Lower lobe of right lung (tissue), 2 donors: ENCODE data around the gene PTGFRN. TPM values are rescaled to one million over a fixed set of nuclear protein-coding genes. Genes with fewer than 3 reads are reported as not detected.

ENCODE experiments used
- ATAC-seq, 2 donors: fragments of 200-7000 bp; cut with Tn5 transposase; one replicate each; pipeline ENCODE4 v1.9.1; 2020 to 2022; ENCODE audit warnings: mild to moderate bottlenecking in 2 of 2, moderate library complexity in 2 of 2
- DNase-seq: peaks from one replicate; pipeline ENCODE4 v3.0.0-alpha.2; 2020
- H3K27ac ChIP-seq: fragments of 200-600 bp; one replicate; pipeline ENCODE4 v1.8.0; 2022
- H3K27me3 ChIP-seq: fragments of 200-600 bp; one replicate; pipeline ENCODE4 v1.8.0; 2022; ENCODE audit warnings: low read depth
- H3K36me3 ChIP-seq: fragments of 200-600 bp; one replicate; pipeline ENCODE4 v1.8.0; 2022; ENCODE audit warnings: mild to moderate bottlenecking
- H3K4me1 ChIP-seq: fragments of 200-600 bp; one replicate; pipeline ENCODE4 v1.8.0; 2022
- H3K4me3 ChIP-seq: fragments of 200-600 bp; one replicate; pipeline ENCODE4 v1.8.0; 2022; ENCODE audit warnings: mild to moderate bottlenecking
- H3K9me3 ChIP-seq: fragments of 200-600 bp; one replicate; pipeline ENCODE4 v1.8.0; 2022
- intact Hi-C: fragments of 100-400 bp; cut with DNase I; formaldehyde crosslinking; loops from one replicate; pipeline ENCODE4 v1.11.0; 2022
- total RNA-seq: library from RNA; stranded (reverse); fragmentation: NEBNext Ultra II Directional; extraction: Animal tissue kit (Norgen Biotek cat#: 25700); gene quantifications from one replicate; pipeline ENCODE4 v1.2.1, GENCODE V29; 2021
- TF ChIP-seq, protein P1 (sequence below): fragments of 200-600 bp; IDR thresholded peaks from one replicate; pipeline ENCODE4 v1.8.0; 2022; ENCODE audit warnings: antibody characterized with exemption, mild to moderate bottlenecking
- donor health status: DM: no; HTN: yes; CAD: no; lungs with severe emphysema.

Gene PTGFRN
- total RNA-seq, 1 donor from 2014 or later: 31.1 TPM

DNA sequence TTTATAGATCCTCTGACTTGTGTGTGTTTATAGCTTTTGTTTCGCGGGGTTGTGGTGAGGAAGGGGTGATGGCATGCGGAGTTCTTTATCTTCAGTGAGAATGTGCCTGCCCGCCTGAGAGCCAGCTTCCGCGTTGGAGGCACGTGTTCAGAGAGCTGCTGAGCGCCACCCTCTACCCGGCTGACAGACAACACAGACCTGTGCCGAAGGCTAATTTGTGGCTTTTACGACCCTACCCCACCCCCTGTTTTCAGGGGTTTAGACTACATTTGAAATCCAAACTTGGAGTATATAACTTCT lies 77.5 kb downstream of the PTGFRN start:
- H3K4me1 ChIP-seq: peaks cover 22% of the 10 kb centered on the region
- intact Hi-C loops: no loop called here
- DNase-seq: no peak

DNA sequence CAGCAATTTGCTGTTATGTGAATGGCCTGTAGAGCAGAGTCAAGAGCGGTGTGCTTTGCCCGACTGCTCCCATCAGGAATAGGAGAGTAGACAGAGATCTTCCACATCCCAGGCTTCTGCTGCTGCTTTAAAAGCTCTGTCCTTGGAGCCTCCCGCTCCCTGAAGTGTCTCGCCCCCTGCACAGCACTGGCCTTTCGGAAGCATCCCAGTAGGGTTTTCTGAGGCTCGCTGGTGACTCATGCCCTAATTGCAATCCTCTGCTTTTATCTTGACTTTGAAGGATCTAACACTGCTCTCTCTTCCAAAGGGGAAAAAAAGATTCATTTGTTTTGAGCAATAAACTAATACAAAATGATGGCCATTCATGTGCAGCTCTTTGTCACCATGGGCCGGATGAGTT lies 78.5 kb downstream of the PTGFRN start:
- Histone ChIP-seq H3K36me3 (no peaks in the 10 kb centered on the region), H3K9me3 (no peaks in the 10 kb centered on the region), H3K27ac (no peak overlapping the region), H3K27me3 (no peaks in the 10 kb centered on the region), H3K4me3 (no peak overlapping the region), H3K4me1 (peaks cover 22% of the 10 kb centered on the region)
- DNase-seq: no peak
- no peak for ATAC-seq
- intact Hi-C loops: no loop called here
- TF ChIP-seq, protein P1, sequence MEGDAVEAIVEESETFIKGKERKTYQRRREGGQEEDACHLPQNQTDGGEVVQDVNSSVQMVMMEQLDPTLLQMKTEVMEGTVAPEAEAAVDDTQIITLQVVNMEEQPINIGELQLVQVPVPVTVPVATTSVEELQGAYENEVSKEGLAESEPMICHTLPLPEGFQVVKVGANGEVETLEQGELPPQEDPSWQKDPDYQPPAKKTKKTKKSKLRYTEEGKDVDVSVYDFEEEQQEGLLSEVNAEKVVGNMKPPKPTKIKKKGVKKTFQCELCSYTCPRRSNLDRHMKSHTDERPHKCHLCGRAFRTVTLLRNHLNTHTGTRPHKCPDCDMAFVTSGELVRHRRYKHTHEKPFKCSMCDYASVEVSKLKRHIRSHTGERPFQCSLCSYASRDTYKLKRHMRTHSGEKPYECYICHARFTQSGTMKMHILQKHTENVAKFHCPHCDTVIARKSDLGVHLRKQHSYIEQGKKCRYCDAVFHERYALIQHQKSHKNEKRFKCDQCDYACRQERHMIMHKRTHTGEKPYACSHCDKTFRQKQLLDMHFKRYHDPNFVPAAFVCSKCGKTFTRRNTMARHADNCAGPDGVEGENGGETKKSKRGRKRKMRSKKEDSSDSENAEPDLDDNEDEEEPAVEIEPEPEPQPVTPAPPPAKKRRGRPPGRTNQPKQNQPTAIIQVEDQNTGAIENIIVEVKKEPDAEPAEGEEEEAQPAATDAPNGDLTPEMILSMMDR: no peak

More for the DNA sequence above, 77.5 kb downstream of the PTGFRN start:
- TF ChIP-seq, protein P1: no peak
- no peak overlapping the region for H3K4me3 ChIP-seq
- no peaks in the 10 kb centered on the region for H3K27me3 ChIP-seq
- no peaks in the 10 kb centered on the region for H3K36me3 ChIP-seq
- H3K9me3 ChIP-seq: no peaks in the 10 kb centered on the region
- H3K27ac ChIP-seq: no peak overlapping the region
- no peak for ATAC-seq

DNA sequence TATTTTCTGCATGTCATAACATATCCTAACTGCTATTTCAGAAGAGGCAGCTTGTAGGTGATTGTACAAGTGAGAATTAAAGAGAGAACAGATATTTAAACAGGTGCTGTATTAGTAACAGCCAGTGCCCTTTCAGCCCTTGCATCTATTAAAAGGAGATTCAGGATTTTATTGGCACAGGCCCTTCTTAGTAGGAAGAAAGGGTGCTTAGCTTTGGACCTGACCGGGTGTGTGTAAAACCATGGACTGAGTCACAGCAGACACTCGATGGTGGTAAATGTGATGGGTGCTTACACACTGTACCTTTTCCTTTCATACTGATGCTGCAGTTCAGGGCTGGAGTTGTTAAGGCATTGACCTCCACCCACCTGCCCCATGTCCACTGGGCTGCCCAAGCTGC lies 79.2 kb downstream of the PTGFRN start:
- H3K4me3 ChIP-seq: no peak overlapping the region
- intact Hi-C loops: no loop called here
- H3K27me3 ChIP-seq: no peaks in the 10 kb centered on the region
- no peaks in the 10 kb centered on the region for H3K9me3 ChIP-seq
- peaks cover 22% of the 10 kb centered on the region for H3K4me1 ChIP-seq
- H3K36me3 ChIP-seq: no peaks in the 10 kb centered on the region
- no peak for DNase-seq
- ATAC-seq: peak in 1 of 2 donors; percentile 25
- no peak overlapping the region for H3K27ac ChIP-seq
- TF ChIP-seq, protein P1: no peak

DNA sequence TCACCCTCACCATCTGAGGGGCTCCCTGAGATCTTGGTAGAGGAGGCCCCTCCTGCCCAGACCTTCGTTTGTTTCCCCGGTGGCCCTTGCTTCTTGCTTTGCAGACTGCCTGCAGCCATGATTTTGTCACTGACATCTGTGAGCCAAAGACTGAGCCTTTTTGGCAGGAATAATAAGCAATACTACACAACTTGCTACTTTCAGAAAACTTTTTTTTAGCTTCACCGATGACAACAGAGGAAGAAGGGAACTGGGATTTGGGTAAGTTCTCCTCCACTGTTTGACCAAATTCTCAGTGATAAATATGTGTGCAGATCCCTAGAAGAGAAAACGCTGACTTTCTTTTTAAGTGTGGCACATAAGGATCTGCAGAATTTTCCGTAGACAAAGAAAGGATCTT lies 80.1 kb downstream of the PTGFRN start:
- ATAC-seq (no peak), DNase-seq (no peak)
- no peak overlapping the region for H3K4me3 ChIP-seq
- intact Hi-C loops: no loop called here
- H3K27ac ChIP-seq: peak overlapping the region; percentile 22
- H3K36me3 ChIP-seq: no peaks in the 10 kb centered on the region
- H3K9me3 ChIP-seq: no peaks in the 10 kb centered on the region
- peaks cover 22% of the 10 kb centered on the region for H3K4me1 ChIP-seq
- H3K27me3 ChIP-seq: no peaks in the 10 kb centered on the region
- TF ChIP-seq, protein P1: no peak

DNA sequence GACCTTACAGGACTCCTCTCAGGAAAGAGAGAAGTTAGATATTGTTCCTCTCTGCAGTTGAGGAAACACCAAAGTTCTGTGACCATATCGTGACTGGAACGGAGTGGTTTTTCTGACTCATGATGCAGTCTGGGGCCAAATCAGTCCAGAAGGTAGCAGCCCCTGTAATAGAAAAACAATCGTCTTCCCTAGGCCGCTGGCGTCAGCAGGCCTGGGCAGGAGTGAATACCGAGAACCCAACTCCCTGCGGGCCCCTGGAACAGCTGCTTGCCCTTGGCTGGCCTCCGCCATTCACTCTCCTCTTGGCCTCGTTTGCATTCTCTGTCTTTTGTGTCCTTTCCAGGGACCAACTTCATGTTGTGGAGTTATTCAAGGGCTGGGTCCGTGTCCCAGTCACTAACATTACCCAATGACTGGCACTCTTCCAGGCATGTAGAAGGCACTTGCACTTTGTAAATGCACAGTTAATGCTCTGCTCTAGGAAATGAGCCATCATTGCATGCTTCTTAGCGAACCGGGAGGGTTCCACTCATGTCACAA lies 81.0 kb downstream of the PTGFRN start:
- DNase-seq: no peak
- intact Hi-C loops: no loop called here
- peak; percentile 64 to 71 for ATAC-seq

More for the DNA sequence above, 81.0 kb downstream of the PTGFRN start:
- H3K4me3 ChIP-seq: no peak overlapping the region
- TF ChIP-seq, protein P1: no peak
- H3K9me3 ChIP-seq: no peaks in the 10 kb centered on the region
- H3K4me1 ChIP-seq: peaks cover 22% of the 10 kb centered on the region
- peak overlapping the region; percentile 73 for H3K27ac ChIP-seq
- no peaks in the 10 kb centered on the region for H3K36me3 ChIP-seq
- H3K27me3 ChIP-seq: no peaks in the 10 kb centered on the region
